ENCODE data around the gene ABLIM2.

Gene ABLIM2

DNA sequence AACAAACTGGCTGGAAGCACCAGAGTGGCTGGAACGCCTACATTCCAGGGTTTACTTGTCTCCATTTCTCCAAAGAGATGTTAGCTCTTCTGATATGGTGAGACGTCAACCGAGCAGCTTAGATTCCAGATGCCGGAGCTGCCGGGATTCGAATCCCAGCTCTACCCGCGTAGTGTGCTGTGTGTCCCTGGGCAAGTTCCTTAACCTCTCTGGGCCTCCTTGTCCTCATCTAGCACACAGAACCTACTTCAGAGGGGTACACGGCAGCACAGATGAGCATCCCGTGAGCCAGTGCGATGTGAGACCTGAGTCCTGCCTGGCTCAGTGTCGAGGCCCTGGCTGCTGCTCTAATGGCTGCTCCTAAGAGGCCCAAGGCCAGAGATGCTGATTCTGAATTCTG lies 60.1 kb downstream of the ABLIM2 start:
- H3K9ac ChIP-seq (ENCODE audit: low read length), result no peak overlapping the region
- peaks cover 3% of the 10 kb centered on the region; the same call in 1 of the 2 replicates for H3K27me3 ChIP-seq (ENCODE audit: control insufficient read depth, insufficient read depth, low read length)
- no peak overlapping the region for H3K27ac ChIP-seq (ENCODE audit: low read depth, low read length)
- H3K9me3 ChIP-seq (ENCODE audit: control insufficient read depth, insufficient read depth, low read depth, low read length), result peaks cover 12% of the 10 kb centered on the region
- H3K4me1 ChIP-seq (ENCODE audit: control insufficient read depth, insufficient read depth, low read length), result peaks cover 4% of the 10 kb centered on the region
- H3K4me3 ChIP-seq (ENCODE audit: low read depth, low read length), result no peak overlapping the region
- H3K36me3 ChIP-seq (ENCODE audit: control insufficient read depth, insufficient read depth, low read length), result no peaks in the 10 kb centered on the region

DNA sequence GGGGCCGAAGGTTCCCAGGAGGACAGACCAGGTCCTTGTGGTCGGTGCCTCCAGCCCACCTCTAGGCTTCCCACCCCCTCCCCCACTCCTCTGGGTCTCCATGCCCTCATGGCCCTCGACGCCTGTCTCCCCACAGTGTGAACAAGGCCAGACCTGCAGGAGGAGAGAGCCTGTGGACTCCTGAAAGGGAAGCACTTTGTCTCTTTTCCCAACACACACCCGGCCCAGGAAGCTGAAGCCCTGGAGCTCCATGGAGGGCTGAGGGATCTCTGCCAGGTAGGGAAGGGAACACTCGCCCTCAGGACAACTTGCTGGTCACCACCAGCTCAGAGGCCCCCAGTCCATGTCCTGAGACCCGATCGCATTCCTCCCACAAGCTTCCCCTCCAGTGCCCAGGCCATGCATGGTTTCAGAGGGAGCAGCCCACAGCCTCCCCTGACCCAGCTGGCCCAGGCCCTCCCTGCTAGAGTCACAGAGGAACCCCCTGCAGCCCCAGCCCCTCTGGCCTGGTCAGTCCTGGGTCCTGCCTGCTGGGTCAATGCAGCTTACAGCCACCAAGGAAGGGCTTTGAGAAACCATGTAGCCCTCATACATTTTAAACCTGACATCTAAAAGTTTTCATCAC lies 60.8 kb downstream of the ABLIM2 start:
- no peaks in the 10 kb centered on the region for H3K27me3 ChIP-seq (ENCODE audit: control insufficient read depth, insufficient read depth, low read length)
- H3K4me1 ChIP-seq (ENCODE audit: control insufficient read depth, insufficient read depth, low read length), result no peaks in the 10 kb centered on the region
- H3K27ac ChIP-seq (ENCODE audit: low read depth, low read length), result no peak overlapping the region
- H3K9me3 ChIP-seq (ENCODE audit: control insufficient read depth, insufficient read depth, low read depth, low read length), result peaks cover 17% of the 10 kb centered on the region
- no peak overlapping the region for H3K9ac ChIP-seq (ENCODE audit: low read length)
- H3K36me3 ChIP-seq (ENCODE audit: control insufficient read depth, insufficient read depth, low read length), result no peaks in the 10 kb centered on the region
- H3K4me3 ChIP-seq (ENCODE audit: low read depth, low read length), result no peak overlapping the region

DNA sequence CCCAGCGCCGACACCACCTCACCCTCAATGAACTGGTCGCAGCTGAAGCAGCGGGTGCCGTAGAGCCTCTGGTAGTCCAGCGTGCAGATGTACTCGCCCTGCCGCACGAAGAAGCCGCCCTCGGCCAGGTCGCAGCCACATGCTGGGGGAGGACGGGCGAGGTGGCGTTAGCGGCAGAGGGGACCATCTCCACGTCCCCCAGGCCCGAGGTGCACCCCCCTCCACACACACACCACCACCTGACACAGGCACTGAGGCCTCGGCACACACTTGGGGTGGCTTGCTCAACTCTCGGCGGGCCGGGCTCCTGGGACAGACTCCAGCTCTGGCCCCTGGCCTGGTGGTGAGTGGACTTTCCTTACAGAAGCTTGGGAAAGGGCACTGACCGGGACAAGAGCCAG lies 61.5 kb downstream of the ABLIM2 start:
- Histone ChIP-seq H3K4me3 (ENCODE audit: low read depth, low read length) (no peak overlapping the region), H3K9ac (ENCODE audit: low read length) (no peak overlapping the region), H3K4me1 (ENCODE audit: control insufficient read depth, insufficient read depth, low read length) (no peaks in the 10 kb centered on the region), H3K27ac (ENCODE audit: low read depth, low read length) (no peak overlapping the region), H3K9me3 (ENCODE audit: control insufficient read depth, insufficient read depth, low read depth, low read length) (peaks cover 21% of the 10 kb centered on the region), H3K27me3 (ENCODE audit: control insufficient read depth, insufficient read depth, low read length) (no peaks in the 10 kb centered on the region), H3K36me3 (ENCODE audit: control insufficient read depth, insufficient read depth, low read length) (no peaks in the 10 kb centered on the region)

DNA sequence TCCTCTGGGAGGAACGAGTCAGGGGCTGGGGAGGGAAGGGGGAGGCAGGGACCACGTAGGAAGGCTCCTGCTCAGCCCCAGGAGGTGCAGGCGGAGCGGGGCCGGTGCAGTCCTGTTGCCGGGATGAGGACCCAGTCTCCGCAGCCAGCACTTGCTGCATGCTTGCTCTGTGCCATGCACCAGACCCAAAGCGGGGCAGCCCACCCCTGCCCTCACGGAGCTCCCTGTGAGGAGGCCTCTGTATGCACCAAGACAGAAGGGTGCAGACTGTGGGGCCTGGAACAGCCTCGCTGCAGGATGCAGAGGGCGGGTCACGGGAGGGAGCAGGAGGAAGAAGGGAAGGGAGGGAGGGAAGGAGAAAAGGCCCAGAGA lies 61.9 kb downstream of the ABLIM2 start:
- Histone ChIP-seq H3K9ac (ENCODE audit: low read length) (no peak overlapping the region), H3K36me3 (ENCODE audit: control insufficient read depth, insufficient read depth, low read length) (no peaks in the 10 kb centered on the region)

DNA sequence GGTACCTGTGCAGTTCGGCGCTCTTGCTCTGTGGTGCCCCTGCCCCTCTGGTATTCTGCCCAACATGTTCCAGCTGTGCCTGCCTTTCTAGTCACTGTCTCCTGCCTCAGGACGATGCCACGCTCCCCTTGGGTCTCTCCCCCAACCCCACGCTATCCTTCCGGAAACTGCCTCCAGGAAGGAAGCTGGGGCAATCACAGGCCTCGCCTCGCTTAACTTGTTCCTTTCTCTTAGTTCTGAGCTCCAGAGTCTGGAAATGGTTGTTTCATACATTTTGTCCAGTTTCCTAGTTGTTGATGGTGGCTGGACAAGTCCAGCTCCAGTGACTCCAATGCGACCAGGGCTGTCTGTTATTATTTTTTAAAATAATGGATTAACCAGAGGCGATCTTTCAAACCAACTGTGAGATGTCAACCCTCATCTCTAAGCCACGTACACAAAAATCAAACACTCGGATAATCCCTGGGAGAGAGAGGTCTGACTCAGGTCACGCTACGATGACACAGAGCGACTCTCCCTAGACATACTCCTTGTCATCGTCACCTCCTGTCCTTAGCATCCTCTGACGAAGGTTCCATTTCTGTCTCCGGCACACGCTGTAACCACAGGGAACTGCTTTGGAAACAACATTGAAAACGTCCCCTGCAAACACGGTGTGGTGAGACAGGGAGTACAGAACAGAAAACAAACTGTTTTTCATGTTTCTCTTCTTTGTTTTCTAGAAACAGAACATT lies 62.5 kb downstream of the ABLIM2 start:
- no peak overlapping the region for H3K27ac ChIP-seq (ENCODE audit: low read depth, low read length)
- H3K27me3 ChIP-seq (ENCODE audit: control insufficient read depth, insufficient read depth, low read length), result no peaks in the 10 kb centered on the region
- H3K4me3 ChIP-seq (ENCODE audit: low read depth, low read length), result no peak overlapping the region
- H3K9ac ChIP-seq (ENCODE audit: low read length), result no peak overlapping the region
- H3K36me3 ChIP-seq (ENCODE audit: control insufficient read depth, insufficient read depth, low read length), result no peaks in the 10 kb centered on the region
- no peaks in the 10 kb centered on the region for H3K4me1 ChIP-seq (ENCODE audit: control insufficient read depth, insufficient read depth, low read length)
- peaks cover 22% of the 10 kb centered on the region for H3K9me3 ChIP-seq (ENCODE audit: control insufficient read depth, insufficient read depth, low read depth, low read length)

More for the DNA sequence above, 61.9 kb downstream of the ABLIM2 start:
- Histone ChIP-seq H3K27ac (ENCODE audit: low read depth, low read length) (no peak overlapping the region), H3K4me1 (ENCODE audit: control insufficient read depth, insufficient read depth, low read length) (no peaks in the 10 kb centered on the region), H3K9me3 (ENCODE audit: control insufficient read depth, insufficient read depth, low read depth, low read length) (peaks cover 22% of the 10 kb centered on the region), H3K27me3 (ENCODE audit: control insufficient read depth, insufficient read depth, low read length) (no peaks in the 10 kb centered on the region), H3K4me3 (ENCODE audit: low read depth, low read length) (no peak overlapping the region)

DNA sequence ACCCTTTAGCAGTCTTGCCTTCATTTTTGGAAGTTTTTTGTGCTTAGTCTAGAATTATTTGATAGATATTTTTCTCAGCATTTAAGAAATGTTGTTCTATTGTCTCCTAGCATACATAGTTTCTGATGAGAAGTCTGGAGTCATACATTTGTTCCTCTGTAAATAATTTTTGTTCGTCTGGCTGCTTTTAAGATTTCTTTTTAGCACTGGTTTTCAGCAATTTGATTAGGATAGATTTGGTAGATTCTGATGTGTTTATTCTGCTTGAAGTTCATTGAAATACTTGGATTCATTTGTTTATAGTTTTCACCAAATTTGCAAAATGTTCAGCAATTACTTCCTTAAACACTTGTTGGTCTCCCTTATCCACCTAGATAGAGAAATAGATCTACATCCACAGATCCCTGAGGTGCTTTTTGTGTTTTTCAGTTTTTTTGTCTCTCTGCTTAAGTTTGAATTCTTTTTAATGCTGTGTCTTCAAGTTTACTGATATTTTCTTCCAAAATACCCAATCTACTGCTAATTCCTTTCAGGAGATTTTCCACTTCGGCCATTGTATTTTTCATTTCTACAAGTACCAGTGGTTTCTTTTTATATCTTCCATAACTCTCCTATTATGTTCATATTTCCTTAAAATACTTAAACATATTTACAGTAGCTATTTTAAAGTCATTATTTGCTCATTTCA lies 64.9 kb downstream of the ABLIM2 start:
- Histone ChIP-seq H3K9me3 (ENCODE audit: control insufficient read depth, insufficient read depth, low read depth, low read length) (peaks cover 22% of the 10 kb centered on the region), H3K4me3 (ENCODE audit: low read depth, low read length) (no peak overlapping the region), H3K36me3 (ENCODE audit: control insufficient read depth, insufficient read depth, low read length) (no peaks in the 10 kb centered on the region), H3K27me3 (ENCODE audit: control insufficient read depth, insufficient read depth, low read length) (no peaks in the 10 kb centered on the region), H3K4me1 (ENCODE audit: control insufficient read depth, insufficient read depth, low read length) (no peaks in the 10 kb centered on the region), H3K9ac (ENCODE audit: low read length) (no peak overlapping the region), H3K27ac (ENCODE audit: low read depth, low read length) (no peak overlapping the region)

DNA sequence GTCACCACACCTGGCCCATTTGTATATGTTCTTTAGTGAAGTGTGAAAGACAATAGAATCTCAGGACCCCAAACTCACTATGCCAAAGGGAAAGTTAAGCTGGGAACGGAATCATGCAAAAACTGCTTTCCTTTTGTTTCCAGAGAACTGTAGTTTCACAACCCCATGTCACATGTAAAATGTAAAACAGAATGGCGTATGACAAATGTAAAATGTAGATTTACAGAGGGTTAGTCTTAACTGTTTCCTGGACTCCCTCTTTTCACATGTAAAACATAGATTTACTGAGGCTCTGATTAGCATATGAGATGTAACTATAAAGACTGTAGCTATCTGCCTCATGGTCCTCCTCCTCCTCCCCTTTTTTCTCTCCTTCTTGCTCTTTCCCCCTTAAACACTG lies 66.3 kb downstream of the ABLIM2 start:
- Histone ChIP-seq H3K9ac (ENCODE audit: low read length) (no peak overlapping the region), H3K4me3 (ENCODE audit: low read depth, low read length) (no peak overlapping the region), H3K27me3 (ENCODE audit: control insufficient read depth, insufficient read depth, low read length) (no peaks in the 10 kb centered on the region), H3K9me3 (ENCODE audit: control insufficient read depth, insufficient read depth, low read depth, low read length) (peaks cover 22% of the 10 kb centered on the region), H3K36me3 (ENCODE audit: control insufficient read depth, insufficient read depth, low read length) (no peaks in the 10 kb centered on the region), H3K27ac (ENCODE audit: low read depth, low read length) (no peak overlapping the region), H3K4me1 (ENCODE audit: control insufficient read depth, insufficient read depth, low read length) (no peaks in the 10 kb centered on the region)

DNA sequence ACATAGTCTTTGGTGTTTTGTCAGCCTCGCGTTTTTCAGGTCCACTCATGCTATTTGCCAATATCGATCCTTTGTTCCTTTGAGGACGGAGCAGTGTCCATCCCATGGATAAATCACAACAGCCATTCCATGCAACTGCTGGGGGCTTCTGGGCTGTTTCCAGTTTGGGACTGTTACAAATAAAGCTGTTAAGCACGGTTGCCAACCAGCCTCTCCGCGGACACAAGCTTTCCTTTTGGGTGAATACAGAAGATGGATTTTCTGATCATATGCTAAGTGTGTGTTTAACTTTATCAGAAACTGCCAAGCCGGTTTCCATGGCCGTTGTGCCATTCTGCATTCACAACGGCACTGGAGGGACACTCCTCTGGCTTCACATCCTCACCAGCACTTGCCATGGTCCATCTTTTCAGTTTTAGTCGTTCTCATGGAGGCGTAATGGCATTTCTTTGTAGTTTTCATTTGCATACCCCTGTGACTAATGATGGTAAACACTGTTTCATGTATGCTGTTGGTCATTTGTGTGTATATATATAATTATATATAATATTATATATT lies 67.8 kb downstream of the ABLIM2 start:
- no peaks in the 10 kb centered on the region for H3K4me1 ChIP-seq (ENCODE audit: control insufficient read depth, insufficient read depth, low read length)
- H3K27me3 ChIP-seq (ENCODE audit: control insufficient read depth, insufficient read depth, low read length), result no peaks in the 10 kb centered on the region
- H3K4me3 ChIP-seq (ENCODE audit: low read depth, low read length), result no peak overlapping the region
- H3K27ac ChIP-seq (ENCODE audit: low read depth, low read length), result no peak overlapping the region
- H3K9me3 ChIP-seq (ENCODE audit: control insufficient read depth, insufficient read depth, low read depth, low read length), result peaks cover 22% of the 10 kb centered on the region
- H3K36me3 ChIP-seq (ENCODE audit: control insufficient read depth, insufficient read depth, low read length), result no peaks in the 10 kb centered on the region
- no peak overlapping the region for H3K9ac ChIP-seq (ENCODE audit: low read length)

DNA sequence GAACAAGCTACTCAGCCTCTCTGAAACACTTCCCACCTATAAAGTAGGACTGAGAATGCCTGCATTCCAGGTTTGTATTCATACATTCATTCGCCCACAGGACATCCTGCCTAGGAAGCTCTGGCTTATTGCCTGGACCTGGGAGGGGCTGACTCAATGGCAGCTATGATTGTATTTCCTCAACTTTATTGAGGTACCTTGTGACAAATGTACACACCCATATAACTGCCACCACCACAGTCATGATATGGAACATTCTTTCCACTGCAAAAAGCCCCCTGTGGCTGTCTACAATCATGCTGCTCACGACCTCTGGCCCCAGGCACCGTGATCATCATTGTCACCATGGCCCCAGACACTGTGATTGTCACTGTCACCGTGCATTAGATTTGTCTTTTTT lies 68.3 kb downstream of the ABLIM2 start:
- Histone ChIP-seq H3K4me1 (ENCODE audit: control insufficient read depth, insufficient read depth, low read length) (no peaks in the 10 kb centered on the region), H3K9ac (ENCODE audit: low read length) (no peak overlapping the region), H3K9me3 (ENCODE audit: control insufficient read depth, insufficient read depth, low read depth, low read length) (peaks cover 22% of the 10 kb centered on the region), H3K36me3 (ENCODE audit: control insufficient read depth, insufficient read depth, low read length) (no peaks in the 10 kb centered on the region), H3K27me3 (ENCODE audit: control insufficient read depth, insufficient read depth, low read length) (no peaks in the 10 kb centered on the region), H3K27ac (ENCODE audit: low read depth, low read length) (no peak overlapping the region), H3K4me3 (ENCODE audit: low read depth, low read length) (no peak overlapping the region)

DNA sequence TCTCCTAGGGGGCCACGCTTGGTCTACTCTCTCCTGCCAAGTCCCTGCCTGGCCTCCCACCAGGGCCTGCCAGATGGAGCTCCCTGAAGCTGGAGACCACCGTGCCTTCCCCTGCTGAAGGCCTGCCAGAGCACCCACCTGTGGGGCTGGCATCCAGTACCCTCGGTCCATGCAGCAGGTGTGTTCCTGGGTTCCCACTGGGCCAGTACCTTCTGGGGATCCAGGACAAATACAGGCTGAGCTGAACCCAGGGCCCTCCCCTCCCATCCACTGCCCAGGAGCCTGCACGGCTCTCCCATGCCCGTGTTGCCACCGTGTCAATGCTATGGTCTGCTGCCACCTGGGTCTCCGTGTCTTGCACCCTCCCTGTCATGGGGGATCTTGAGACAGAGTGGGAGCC lies 68.8 kb downstream of the ABLIM2 start:
- Histone ChIP-seq H3K9ac (ENCODE audit: low read length) (no peak overlapping the region), H3K9me3 (ENCODE audit: control insufficient read depth, insufficient read depth, low read depth, low read length) (peaks cover 22% of the 10 kb centered on the region), H3K27ac (ENCODE audit: low read depth, low read length) (no peak overlapping the region), H3K27me3 (ENCODE audit: control insufficient read depth, insufficient read depth, low read length) (no peaks in the 10 kb centered on the region), H3K36me3 (ENCODE audit: control insufficient read depth, insufficient read depth, low read length) (no peaks in the 10 kb centered on the region), H3K4me1 (ENCODE audit: control insufficient read depth, insufficient read depth, low read length) (no peaks in the 10 kb centered on the region), H3K4me3 (ENCODE audit: low read depth, low read length) (no peak overlapping the region)

DNA sequence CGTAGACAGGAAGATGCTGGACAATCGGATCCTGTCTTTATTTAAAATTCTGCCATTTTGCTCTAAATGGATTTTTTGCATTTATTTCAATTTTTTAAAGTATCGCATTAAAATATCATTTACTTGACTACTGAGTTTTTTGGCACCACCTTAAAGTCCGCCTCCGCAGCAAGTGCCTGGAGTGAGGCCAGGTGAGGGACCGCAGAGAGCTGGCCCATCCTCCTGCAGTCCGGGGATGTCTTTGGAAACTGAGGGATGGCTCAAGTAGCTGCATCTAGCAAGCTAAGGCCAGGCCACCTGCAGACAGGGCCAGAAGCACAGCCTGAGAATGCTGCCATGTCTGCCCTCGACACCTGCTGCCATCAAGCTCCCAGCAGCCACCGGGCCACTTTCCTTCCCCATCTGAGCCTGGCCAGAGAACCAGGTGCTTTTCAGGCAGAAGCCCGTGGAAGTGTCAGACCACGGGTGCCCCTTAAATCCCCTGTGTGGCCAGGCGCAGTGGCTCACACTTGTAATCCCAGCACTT lies 69.6 kb downstream of the ABLIM2 start:
- no peaks in the 10 kb centered on the region for H3K4me1 ChIP-seq (ENCODE audit: control insufficient read depth, insufficient read depth, low read length)
- H3K36me3 ChIP-seq (ENCODE audit: control insufficient read depth, insufficient read depth, low read length), result no peaks in the 10 kb centered on the region
- no peak overlapping the region for H3K4me3 ChIP-seq (ENCODE audit: low read depth, low read length)
- no peak overlapping the region for H3K9ac ChIP-seq (ENCODE audit: low read length)
- H3K9me3 ChIP-seq (ENCODE audit: control insufficient read depth, insufficient read depth, low read depth, low read length), result peaks cover 15% of the 10 kb centered on the region
- no peak overlapping the region for H3K27ac ChIP-seq (ENCODE audit: low read depth, low read length)
- no peaks in the 10 kb centered on the region for H3K27me3 ChIP-seq (ENCODE audit: control insufficient read depth, insufficient read depth, low read length)

All from HUES6 (cell line).